ENCODE data around the gene CDC37L1. TPM values are rescaled to one million over a fixed set of nuclear protein-coding genes. Genes with fewer than 3 reads are reported as not detected.
"Not testable (repeated sequence)": the region's sequence is repeated elsewhere in the genome, so short reads cannot be mapped to it uniquely, and the experiment has no call there.

CDC37L1 gene
- total RNA-seq, result 10 to 100 TPM in 1 of 2 experiments, 1 to 10 TPM in 1; 9.2 to 10.7 TPM

- peaks cover 12% of the 10 kb centered on the region for H3K36me3 Mint-ChIP-seq (ENCODE audit: low read depth)
- H3K9me3 Mint-ChIP-seq, result no peaks in the 10 kb centered on the region
- ChIA-PET POLR2A (interaction anchor here (0.6 to 0.7 kb wide), 2 partner anchors 14 to 61 kb away, joined by 3 read pairs; no protein-coding TSS in a partner anchor), CTCF (interaction anchor here (0.8 to 1.0 kb wide), 2 partner anchors 17 to 36 kb away, joined by 3 read pairs; partner anchors contain the start of gene PLPP6)
- peak; percentile 98 for DNase-seq
- no peaks in the 10 kb centered on the region for H3K27me3 Mint-ChIP-seq
- peaks cover 6% of the 10 kb centered on the region for H3K4me1 Mint-ChIP-seq
- no peak within 1 kb of the TSS for H3K4me3 Mint-ChIP-seq
- no peak within 1 kb of the TSS for H3K27ac Mint-ChIP-seq
Measured at GRCh38 chr9:4679268-4680172, at the start of gene CDC37L1. TSS of gene CDC37L1 (plus strand) at chr9:4679569. CDS start at chr9:4679768, 199 bp downstream.

GRCh38 chr9:4630836-4631235 is 48.5 kb upstream of the CDC37L1 start:
- CTCF ChIA-PET, result no interaction called here
- H3K9me3 Mint-ChIP-seq, result no peaks in the 10 kb centered on the region
- H3K27ac Mint-ChIP-seq, result no peak overlapping the region

GRCh38 chr9:4638968-4639367 is 40.4 kb upstream of the CDC37L1 start:
- H3K9me3 Mint-ChIP-seq, result no peaks in the 10 kb centered on the region

More at GRCh38 chr9:4630836-4631235, 48.5 kb upstream of the CDC37L1 start:
- no peaks in the 10 kb centered on the region for H3K4me1 Mint-ChIP-seq
- no peak overlapping the region for H3K4me3 Mint-ChIP-seq
- no peaks in the 10 kb centered on the region for H3K36me3 Mint-ChIP-seq (ENCODE audit: low read depth)
- POLR2A ChIA-PET, result no interaction called here
- H3K27me3 Mint-ChIP-seq, result no peaks in the 10 kb centered on the region
- DNase-seq, result no peak

GRCh38 chr9:4639420-4639819 is 39.9 kb upstream of the CDC37L1 start:
- no peaks in the 10 kb centered on the region for H3K9me3 Mint-ChIP-seq
- H3K27ac Mint-ChIP-seq, result no peak overlapping the region
- H3K36me3 Mint-ChIP-seq (ENCODE audit: low read depth), result no peaks in the 10 kb centered on the region
- ChIA-PET CTCF (interaction anchor here (0.6 to 1.7 kb wide), 7 partner anchors 11 to 273 kb away, joined by 3 to 5 read pairs (median 3); no protein-coding TSS in a partner anchor), POLR2A (no interaction called here)
- no peak for DNase-seq
- H3K27me3 Mint-ChIP-seq, result peaks cover 3% of the 10 kb centered on the region
- H3K4me1 Mint-ChIP-seq, result peaks cover 4% of the 10 kb centered on the region
- no peak overlapping the region for H3K4me3 Mint-ChIP-seq

More at GRCh38 chr9:4638968-4639367, 40.4 kb upstream of the CDC37L1 start:
- Mint-ChIP-seq H3K4me1 (peaks cover 4% of the 10 kb centered on the region), H3K4me3 (no peak overlapping the region), H3K27me3 (peaks cover 3% of the 10 kb centered on the region), H3K36me3 (ENCODE audit: low read depth) (no peaks in the 10 kb centered on the region), H3K27ac (no peak overlapping the region)
- POLR2A ChIA-PET, result no interaction called here
- no peak for DNase-seq
- CTCF ChIA-PET, result interaction anchor here (1.5 to 1.7 kb wide), 3 partner anchors 15 to 255 kb away, joined by 3 to 5 read pairs (median 3); no protein-coding TSS in a partner anchor

- Mint-ChIP-seq H3K27ac (no peak overlapping the region), H3K27me3 (peaks cover 3% of the 10 kb centered on the region), H3K36me3 (ENCODE audit: low read depth) (no peaks in the 10 kb centered on the region), H3K4me3 (no peak overlapping the region), H3K9me3 (no peaks in the 10 kb centered on the region), H3K4me1 (peaks cover 4% of the 10 kb centered on the region)
- peak; percentile 61 for DNase-seq
- CTCF ChIA-PET, result interaction anchor here (0.6 to 1.7 kb wide), 7 partner anchors 10 to 273 kb away, joined by 3 to 5 read pairs (median 3); no protein-coding TSS in a partner anchor
- POLR2A ChIA-PET, result no interaction called here
Measured at GRCh38 chr9:4640027-4640426, 39.3 kb upstream of the CDC37L1 start.

- no peak for DNase-seq
- ChIA-PET POLR2A (no interaction called here), CTCF (no interaction called here)
- H3K27me3 Mint-ChIP-seq, result no peaks in the 10 kb centered on the region
- H3K4me1 Mint-ChIP-seq, result peaks cover 4% of the 10 kb centered on the region
- H3K36me3 Mint-ChIP-seq (ENCODE audit: low read depth), result no peaks in the 10 kb centered on the region
- H3K9me3 Mint-ChIP-seq, result no peaks in the 10 kb centered on the region
- no peak overlapping the region for H3K4me3 Mint-ChIP-seq
- H3K27ac Mint-ChIP-seq, result no peak overlapping the region
Measured at GRCh38 chr9:4642351-4642750, 37.0 kb upstream of the CDC37L1 start.

GRCh38 chr9:4654084-4654483 is 25.3 kb upstream of the CDC37L1 start:
- ChIA-PET POLR2A (no interaction called here), CTCF (interaction anchor here (1.3 kb wide), 1 partner anchor 14 kb away, joined by 3 read pairs; no protein-coding TSS in a partner anchor)
- peaks cover 6% of the 10 kb centered on the region for H3K4me1 Mint-ChIP-seq
- H3K27ac Mint-ChIP-seq, result no peak overlapping the region
- no peaks in the 10 kb centered on the region for H3K9me3 Mint-ChIP-seq
- H3K27me3 Mint-ChIP-seq, result peaks cover 7% of the 10 kb centered on the region
- H3K4me3 Mint-ChIP-seq, result no peak overlapping the region
- H3K36me3 Mint-ChIP-seq (ENCODE audit: low read depth), result no peaks in the 10 kb centered on the region
- DNase-seq, result no peak

- ChIA-PET CTCF (interaction anchor here (1.3 kb wide), 1 partner anchor 15 kb away, joined by 3 read pairs; no protein-coding TSS in a partner anchor), POLR2A (no interaction called here)
- H3K27ac Mint-ChIP-seq, result no peak overlapping the region
- no peak for DNase-seq
- peaks cover 6% of the 10 kb centered on the region for H3K4me1 Mint-ChIP-seq
- H3K9me3 Mint-ChIP-seq, result no peaks in the 10 kb centered on the region
- H3K27me3 Mint-ChIP-seq, result peaks cover 7% of the 10 kb centered on the region
- no peaks in the 10 kb centered on the region for H3K36me3 Mint-ChIP-seq (ENCODE audit: low read depth)
- H3K4me3 Mint-ChIP-seq, result no peak overlapping the region
Measured at GRCh38 chr9:4654538-4654937, 24.8 kb upstream of the CDC37L1 start.

GRCh38 chr9:4656196-4656595 is 23.2 kb upstream of the CDC37L1 start:
- H3K27ac Mint-ChIP-seq; H3K36me3 Mint-ChIP-seq (ENCODE audit: low read depth); H3K4me1 Mint-ChIP-seq; H3K27me3 Mint-ChIP-seq; H3K4me3 Mint-ChIP-seq; POLR2A ChIA-PET; DNase-seq; H3K9me3 Mint-ChIP-seq: not testable (repeated sequence)
- CTCF ChIA-PET, result interaction anchor here (0.6 to 1.1 kb wide), 3 partner anchors 20 to 1076 kb away, joined by 3 to 6 read pairs (median 4); no protein-coding TSS in a partner anchor

- Mint-ChIP-seq H3K27me3 (peaks cover 4% of the 10 kb centered on the region), H3K9me3 (no peaks in the 10 kb centered on the region), H3K36me3 (ENCODE audit: low read depth) (no peaks in the 10 kb centered on the region), H3K4me1 (peaks cover 8% of the 10 kb centered on the region), H3K4me3 (no peak overlapping the region), H3K27ac (no peak overlapping the region)
- CTCF ChIA-PET, result interaction anchor here (0.6 to 1.1 kb wide), 2 partner anchors 20 to 145 kb away, joined by 3 to 6 read pairs; no protein-coding TSS in a partner anchor
- no peak for DNase-seq
- POLR2A ChIA-PET, result interaction anchor here (0.5 kb wide), 1 partner anchor 85 kb away, joined by 4 read pairs; no protein-coding TSS in a partner anchor
Measured at GRCh38 chr9:4656621-4657020, 22.7 kb upstream of the CDC37L1 start.

- DNase-seq, result no peak
- Mint-ChIP-seq H3K27ac (no peak overlapping the region), H3K4me3 (no peak overlapping the region), H3K27me3 (peaks cover 4% of the 10 kb centered on the region), H3K36me3 (ENCODE audit: low read depth) (no peaks in the 10 kb centered on the region), H3K4me1 (peaks cover 13% of the 10 kb centered on the region), H3K9me3 (no peaks in the 10 kb centered on the region)
- ChIA-PET CTCF (interaction anchor here (0.6 kb wide), 1 partner anchor 240 kb away, joined by 4 read pairs; no protein-coding TSS in a partner anchor), POLR2A (no interaction called here)
Measured at GRCh38 chr9:4657426-4658159, 21.8 kb upstream of the CDC37L1 start.

GRCh38 chr9:4660665-4661064 is 18.7 kb upstream of the CDC37L1 start:
- H3K4me3 Mint-ChIP-seq; POLR2A ChIA-PET; H3K27ac Mint-ChIP-seq; H3K9me3 Mint-ChIP-seq; H3K27me3 Mint-ChIP-seq; CTCF ChIA-PET; DNase-seq; H3K36me3 Mint-ChIP-seq (ENCODE audit: low read depth): not testable (repeated sequence)
- peaks cover 36% of the 10 kb centered on the region for H3K4me1 Mint-ChIP-seq

All from activated CD4-positive, alpha-beta T cell treated with anti-CD3 and anti-CD28 coated beads, Interleukin-2, amount 10 ng/mL, durations not matched to agents 7 days and 5 days (primary cell).